ENCODE measurements around the gene UNC79. TPM values are rescaled to one million over a fixed set of nuclear protein-coding genes. Genes with fewer than 3 reads are reported as not detected.

The UNC79 gene
- total RNA-seq, 1 donor from 2014 or later, result 0.25 TPM

DNA sequence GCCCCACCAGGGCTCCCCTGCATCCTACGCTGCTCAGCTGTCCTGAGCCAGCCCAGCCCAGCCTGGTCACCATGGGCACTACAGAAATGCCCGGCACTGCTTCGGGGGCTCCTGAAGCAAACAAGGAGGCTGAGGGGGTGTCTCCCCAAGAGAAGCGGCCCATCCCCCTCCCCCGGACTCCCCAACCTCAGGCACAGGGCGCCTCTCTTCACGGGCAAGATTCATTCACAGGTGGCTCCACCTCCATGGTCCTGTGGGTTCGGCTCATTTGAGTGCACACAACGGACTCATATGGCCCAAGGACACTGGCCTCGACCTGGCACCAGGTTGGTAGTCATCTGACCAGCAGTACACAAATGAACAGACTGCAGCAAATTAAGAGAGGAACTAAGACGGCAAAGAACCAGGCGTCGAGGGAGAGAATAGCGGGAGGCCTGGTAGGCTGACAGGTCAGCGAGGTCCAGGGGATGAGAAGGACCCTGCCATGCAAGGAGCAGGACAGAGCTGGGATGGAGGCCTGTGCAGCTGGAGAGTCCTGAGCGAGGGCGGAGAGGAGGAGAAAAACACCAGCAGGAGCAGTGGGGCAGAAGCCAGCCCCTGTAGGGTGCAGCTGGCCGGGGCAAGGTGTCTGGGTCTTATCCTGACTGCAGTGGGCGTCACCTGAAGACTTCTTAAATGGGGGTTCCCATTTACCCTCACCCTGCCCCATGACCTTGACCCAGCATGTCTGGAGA is 297.3 kb downstream of the UNC79 start:
- Histone ChIP-seq H3K27me3 (ENCODE audit: low read depth) (no peaks in the 10 kb centered on the region), H3K4me1 (no peaks in the 10 kb centered on the region), H3K27ac (replicated peaks) (no peak overlapping the region), H3K9me3 (replicated peaks) (no peaks in the 10 kb centered on the region), H3K36me3 (no peaks in the 10 kb centered on the region), H3K4me3 (no peak overlapping the region)
- intact Hi-C loops (cut with micrococcal nuclease), result no loop called here
- no peak for DNase-seq
- TF ChIP-seq, protein P1, sequence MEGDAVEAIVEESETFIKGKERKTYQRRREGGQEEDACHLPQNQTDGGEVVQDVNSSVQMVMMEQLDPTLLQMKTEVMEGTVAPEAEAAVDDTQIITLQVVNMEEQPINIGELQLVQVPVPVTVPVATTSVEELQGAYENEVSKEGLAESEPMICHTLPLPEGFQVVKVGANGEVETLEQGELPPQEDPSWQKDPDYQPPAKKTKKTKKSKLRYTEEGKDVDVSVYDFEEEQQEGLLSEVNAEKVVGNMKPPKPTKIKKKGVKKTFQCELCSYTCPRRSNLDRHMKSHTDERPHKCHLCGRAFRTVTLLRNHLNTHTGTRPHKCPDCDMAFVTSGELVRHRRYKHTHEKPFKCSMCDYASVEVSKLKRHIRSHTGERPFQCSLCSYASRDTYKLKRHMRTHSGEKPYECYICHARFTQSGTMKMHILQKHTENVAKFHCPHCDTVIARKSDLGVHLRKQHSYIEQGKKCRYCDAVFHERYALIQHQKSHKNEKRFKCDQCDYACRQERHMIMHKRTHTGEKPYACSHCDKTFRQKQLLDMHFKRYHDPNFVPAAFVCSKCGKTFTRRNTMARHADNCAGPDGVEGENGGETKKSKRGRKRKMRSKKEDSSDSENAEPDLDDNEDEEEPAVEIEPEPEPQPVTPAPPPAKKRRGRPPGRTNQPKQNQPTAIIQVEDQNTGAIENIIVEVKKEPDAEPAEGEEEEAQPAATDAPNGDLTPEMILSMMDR (IDR thresholded peaks at IDR 0.05; ENCODE audit: borderline replicate concordance), result no peak

DNA sequence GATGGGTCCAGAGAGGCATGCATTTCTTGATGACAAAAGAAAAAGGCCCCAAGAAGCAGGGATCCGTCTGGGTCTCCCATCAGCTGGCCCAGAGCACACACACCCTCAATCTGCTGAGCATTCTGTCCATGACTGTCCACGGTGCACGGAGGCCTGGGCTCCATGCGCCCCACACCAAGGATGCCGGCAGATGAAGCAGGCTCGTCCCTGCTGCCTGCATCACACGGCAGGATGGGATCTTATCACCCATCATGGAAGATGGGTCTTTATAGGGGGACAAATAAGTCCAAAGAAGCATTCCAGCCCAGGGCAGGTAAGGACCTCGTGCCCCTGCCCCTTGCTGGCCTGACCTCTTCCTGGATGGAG is 297.9 kb downstream of the UNC79 start:
- no peak for DNase-seq
- no peaks in the 10 kb centered on the region for H3K27me3 ChIP-seq (ENCODE audit: low read depth)
- no peaks in the 10 kb centered on the region for H3K4me1 ChIP-seq
- H3K9me3 ChIP-seq (replicated peaks), result no peaks in the 10 kb centered on the region
- H3K4me3 ChIP-seq, result no peak overlapping the region
- TF ChIP-seq, protein P1 (IDR thresholded peaks at IDR 0.05; ENCODE audit: borderline replicate concordance), result no peak
- H3K36me3 ChIP-seq, result no peaks in the 10 kb centered on the region
- intact Hi-C loops (cut with micrococcal nuclease), result no loop called here
- no peak overlapping the region for H3K27ac ChIP-seq (replicated peaks)

DNA sequence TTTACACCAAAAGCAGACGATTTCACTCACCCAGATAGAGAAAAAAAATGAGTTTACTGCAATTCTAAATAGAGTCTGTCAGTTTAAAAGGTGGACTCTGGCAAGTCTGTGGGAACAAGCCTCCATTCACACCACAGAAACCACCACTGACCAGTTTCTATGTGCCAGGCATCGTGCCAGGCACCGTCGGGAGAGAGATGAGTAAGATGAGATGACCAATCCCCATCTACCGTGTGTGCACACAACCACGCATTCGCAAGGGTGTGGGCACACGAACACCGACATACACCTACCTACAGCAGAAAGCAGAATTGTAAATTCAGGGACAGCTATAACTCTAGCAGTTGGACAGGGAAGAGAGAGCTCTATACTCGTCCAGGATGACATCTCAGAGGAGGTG is 299.3 kb downstream of the UNC79 start:
- H3K27ac ChIP-seq (replicated peaks), result no peak overlapping the region
- no peaks in the 10 kb centered on the region for H3K9me3 ChIP-seq (replicated peaks)
- no peaks in the 10 kb centered on the region for H3K27me3 ChIP-seq (ENCODE audit: low read depth)
- no peak for DNase-seq
- TF ChIP-seq, protein P1 (IDR thresholded peaks at IDR 0.05; ENCODE audit: borderline replicate concordance), result no peak
- intact Hi-C loops (cut with micrococcal nuclease), result no loop called here
- H3K36me3 ChIP-seq, result no peaks in the 10 kb centered on the region
- H3K4me3 ChIP-seq, result no peak overlapping the region
- no peaks in the 10 kb centered on the region for H3K4me1 ChIP-seq

DNA sequence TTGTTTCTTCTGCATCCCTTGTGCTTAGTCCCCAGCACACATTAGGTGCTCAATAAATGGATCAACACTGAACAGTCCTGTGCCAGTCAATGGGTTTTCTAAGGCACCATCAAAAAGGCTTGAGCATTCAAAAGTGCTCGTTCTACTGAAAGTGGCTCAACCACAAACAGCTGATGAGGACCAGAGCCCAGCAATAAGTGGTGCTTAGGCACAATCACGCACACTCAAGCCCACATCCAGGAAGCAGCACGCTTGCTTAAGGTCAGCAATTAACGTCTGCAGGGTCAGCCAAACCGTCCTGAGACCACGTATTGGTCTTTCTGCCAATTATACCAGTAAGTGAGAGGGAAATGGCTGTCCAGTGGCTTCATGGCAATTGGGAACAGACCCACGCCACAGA is 301.0 kb downstream of the UNC79 start:
- no peaks in the 10 kb centered on the region for H3K4me1 ChIP-seq
- DNase-seq, result no peak
- no peaks in the 10 kb centered on the region for H3K9me3 ChIP-seq (replicated peaks)
- no peaks in the 10 kb centered on the region for H3K36me3 ChIP-seq
- TF ChIP-seq, protein P1 (IDR thresholded peaks at IDR 0.05; ENCODE audit: borderline replicate concordance), result no peak
- no peak overlapping the region for H3K27ac ChIP-seq (replicated peaks)
- intact Hi-C loops (cut with micrococcal nuclease), result no loop called here
- H3K27me3 ChIP-seq (ENCODE audit: low read depth), result no peaks in the 10 kb centered on the region
- H3K4me3 ChIP-seq, result no peak overlapping the region

DNA sequence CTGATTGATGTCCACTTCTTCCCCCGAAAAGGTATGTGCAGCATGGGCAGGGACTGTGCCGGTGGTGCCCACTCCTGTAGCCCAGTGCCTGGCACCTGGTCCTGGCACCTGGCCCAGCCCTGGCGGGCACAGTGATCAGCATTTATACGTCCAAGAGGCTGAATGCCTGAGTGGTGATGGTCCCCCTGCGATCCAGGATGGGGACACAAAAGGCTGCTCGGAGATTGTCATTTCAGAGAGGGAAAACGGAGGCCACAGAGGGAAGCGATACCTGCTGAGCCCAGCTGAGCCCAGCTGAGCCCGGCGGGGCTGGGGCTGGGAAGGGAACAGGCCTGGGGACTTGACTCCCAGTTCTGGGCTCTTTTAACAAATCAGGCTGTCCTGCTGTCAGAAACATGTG is 301.8 kb downstream of the UNC79 start:
- TF ChIP-seq, protein P1 (IDR thresholded peaks at IDR 0.05; ENCODE audit: borderline replicate concordance), result no peak
- Histone ChIP-seq H3K9me3 (replicated peaks) (no peaks in the 10 kb centered on the region), H3K4me1 (no peaks in the 10 kb centered on the region), H3K4me3 (no peak overlapping the region), H3K27ac (replicated peaks) (no peak overlapping the region), H3K36me3 (no peaks in the 10 kb centered on the region), H3K27me3 (ENCODE audit: low read depth) (no peaks in the 10 kb centered on the region)
- intact Hi-C loops (cut with micrococcal nuclease), result no loop called here
- no peak for DNase-seq

Data from left ventricle myocardium inferior (tissue), 1 donor.